ENCODE data around the gene LELP1.
"Not testable (repeated sequence)": the region's sequence is repeated elsewhere in the genome, so short reads cannot be mapped to it uniquely, and the experiment has no call there.

Gene LELP1

DNA sequence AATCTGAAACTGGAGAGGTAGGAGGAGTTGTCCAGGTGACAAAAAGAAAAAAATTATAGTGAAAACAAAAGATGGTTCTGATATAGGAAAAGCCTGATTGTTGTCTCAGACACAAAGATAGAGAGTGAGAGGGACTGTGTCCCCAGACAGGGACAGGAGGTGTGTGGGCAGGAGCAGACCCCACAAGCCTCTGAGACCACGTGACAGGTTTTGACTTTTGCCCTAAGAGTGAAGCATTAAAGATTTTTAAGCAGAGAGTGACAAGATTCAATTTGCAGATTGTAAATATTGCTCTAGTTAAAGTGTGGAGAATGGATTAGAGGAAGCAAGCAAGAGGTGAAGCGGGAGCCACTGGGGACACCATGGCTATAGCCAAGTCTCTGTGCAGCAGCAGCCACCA, 24.6 kb downstream of the LELP1 start:
- TF ChIP-seq, protein P1, sequence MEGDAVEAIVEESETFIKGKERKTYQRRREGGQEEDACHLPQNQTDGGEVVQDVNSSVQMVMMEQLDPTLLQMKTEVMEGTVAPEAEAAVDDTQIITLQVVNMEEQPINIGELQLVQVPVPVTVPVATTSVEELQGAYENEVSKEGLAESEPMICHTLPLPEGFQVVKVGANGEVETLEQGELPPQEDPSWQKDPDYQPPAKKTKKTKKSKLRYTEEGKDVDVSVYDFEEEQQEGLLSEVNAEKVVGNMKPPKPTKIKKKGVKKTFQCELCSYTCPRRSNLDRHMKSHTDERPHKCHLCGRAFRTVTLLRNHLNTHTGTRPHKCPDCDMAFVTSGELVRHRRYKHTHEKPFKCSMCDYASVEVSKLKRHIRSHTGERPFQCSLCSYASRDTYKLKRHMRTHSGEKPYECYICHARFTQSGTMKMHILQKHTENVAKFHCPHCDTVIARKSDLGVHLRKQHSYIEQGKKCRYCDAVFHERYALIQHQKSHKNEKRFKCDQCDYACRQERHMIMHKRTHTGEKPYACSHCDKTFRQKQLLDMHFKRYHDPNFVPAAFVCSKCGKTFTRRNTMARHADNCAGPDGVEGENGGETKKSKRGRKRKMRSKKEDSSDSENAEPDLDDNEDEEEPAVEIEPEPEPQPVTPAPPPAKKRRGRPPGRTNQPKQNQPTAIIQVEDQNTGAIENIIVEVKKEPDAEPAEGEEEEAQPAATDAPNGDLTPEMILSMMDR (IDR thresholded peaks at IDR 0.05; ENCODE audit: low read depth, low read length, poor library complexity, severe bottlenecking): no peak
- no peak for TF ChIP-seq EZH2phosphoT487 (IDR thresholded peaks at IDR 0.05; ENCODE audit: borderline replicate concordance, low read length)
- H3K79me2 ChIP-seq (ENCODE audit: control insufficient read depth, low read length): no peaks in the 10 kb centered on the region

DNA sequence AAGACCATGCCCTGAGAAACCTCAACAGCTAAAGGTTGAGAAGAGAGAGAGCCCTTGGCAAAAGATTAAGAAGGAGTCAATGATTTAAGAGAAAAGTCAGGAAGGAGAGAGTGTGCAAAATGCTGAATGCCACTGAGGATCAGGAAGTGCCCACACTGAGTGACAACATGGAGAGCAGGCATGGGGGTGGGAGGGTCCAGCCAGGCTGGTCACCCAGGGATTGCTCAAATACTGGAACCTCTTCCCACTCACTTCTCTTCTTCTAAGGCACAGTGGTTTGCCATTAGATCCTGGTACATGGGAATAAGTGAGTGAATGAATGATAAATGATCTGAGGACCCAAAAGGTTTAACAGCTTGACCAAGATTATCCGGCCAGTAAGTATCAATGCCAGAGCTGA, 25.3 kb downstream of the LELP1 start:
- no peaks in the 10 kb centered on the region for H4K20me1 ChIP-seq (ENCODE audit: control insufficient read depth, insufficient read depth, low read depth, low read length)
- H3K27ac ChIP-seq (ENCODE audit: low read depth, low read length): no peak overlapping the region
- no peaks in the 10 kb centered on the region for H3K79me2 ChIP-seq (ENCODE audit: control insufficient read depth, low read length)
- H3K4me3 ChIP-seq (ENCODE audit: low read length): no peak overlapping the region
- H3K9me3 ChIP-seq (ENCODE audit: control insufficient read depth, insufficient read depth, low read length): no peaks in the 10 kb centered on the region
- no peaks in the 10 kb centered on the region for H3K36me3 ChIP-seq (ENCODE audit: control insufficient read depth, low read length)
- TF ChIP-seq EZH2phosphoT487 (IDR thresholded peaks at IDR 0.05; ENCODE audit: borderline replicate concordance, low read length): no peak
- TF ChIP-seq, protein P1 (IDR thresholded peaks at IDR 0.05; ENCODE audit: low read depth, low read length, poor library complexity, severe bottlenecking): no peak
- no peak overlapping the region for H3K4me2 ChIP-seq (ENCODE audit: low read length)
- H3K27me3 ChIP-seq (ENCODE audit: control insufficient read depth, low read length): peaks cover 13% of the 10 kb centered on the region
- H3F3A ChIP-seq (ENCODE audit: control insufficient read depth, insufficient read depth): no peaks in the 10 kb centered on the region
- H3K9me2 ChIP-seq (replicated peaks; ENCODE audit: control insufficient read depth, low read length): no peaks in the 10 kb centered on the region
- no peaks in the 10 kb centered on the region for H3K4me1 ChIP-seq (ENCODE audit: control insufficient read depth, low read length)

More for the DNA sequence above, 24.6 kb downstream of the LELP1 start:
- H3K27ac ChIP-seq (ENCODE audit: low read depth, low read length): no peak overlapping the region
- peaks cover 13% of the 10 kb centered on the region for H3K27me3 ChIP-seq (ENCODE audit: control insufficient read depth, low read length)
- no peak overlapping the region for H3K4me2 ChIP-seq (ENCODE audit: low read length)
- no peak overlapping the region for H3K4me3 ChIP-seq (ENCODE audit: low read length)
- H3K9me2 ChIP-seq (replicated peaks; ENCODE audit: control insufficient read depth, low read length): no peaks in the 10 kb centered on the region
- H3K9me3 ChIP-seq (ENCODE audit: control insufficient read depth, insufficient read depth, low read length): no peaks in the 10 kb centered on the region
- H3F3A ChIP-seq (ENCODE audit: control insufficient read depth, insufficient read depth): no peaks in the 10 kb centered on the region
- no peaks in the 10 kb centered on the region for H4K20me1 ChIP-seq (ENCODE audit: control insufficient read depth, insufficient read depth, low read depth, low read length)
- H3K36me3 ChIP-seq (ENCODE audit: control insufficient read depth, low read length): no peaks in the 10 kb centered on the region
- no peaks in the 10 kb centered on the region for H3K4me1 ChIP-seq (ENCODE audit: control insufficient read depth, low read length)

DNA sequence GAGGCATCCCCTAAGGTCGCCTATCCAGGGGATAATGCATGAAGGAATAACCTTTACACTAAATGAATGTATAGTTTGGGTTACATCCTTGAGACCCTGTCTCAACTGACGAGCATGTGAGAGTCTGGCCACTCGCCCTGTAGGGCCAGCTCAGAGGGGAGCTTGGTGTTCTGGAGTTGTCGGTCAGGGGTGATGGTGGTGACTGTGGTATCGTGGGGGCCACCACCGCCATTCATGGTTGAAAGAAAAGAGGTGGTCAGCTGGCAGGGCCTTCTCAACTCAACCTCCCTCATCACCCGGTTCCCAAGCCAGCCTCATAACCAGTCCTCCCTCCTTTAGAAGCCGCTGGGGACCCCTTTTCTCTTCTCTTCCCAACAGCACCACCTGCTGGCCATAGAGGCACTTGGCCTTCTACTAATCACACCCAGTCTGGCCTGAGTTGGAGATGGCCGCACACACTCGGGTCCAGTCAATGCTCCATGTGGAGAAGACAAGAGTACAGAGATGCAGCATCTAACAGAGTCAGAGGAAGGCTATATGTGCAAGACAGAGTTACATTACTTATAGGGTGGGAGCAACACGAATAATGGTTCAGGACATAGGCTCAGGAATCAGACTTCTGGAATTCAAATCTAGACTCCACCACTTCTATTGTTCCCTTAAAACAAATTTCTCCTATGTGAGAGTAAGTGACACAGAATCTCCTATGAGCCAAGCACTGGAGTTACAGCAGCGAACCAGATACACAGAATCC, 26.0 kb downstream of the LELP1 start:
- not testable (repeated sequence) for H3K27ac ChIP-seq (ENCODE audit: low read depth, low read length); H3K36me3 ChIP-seq (ENCODE audit: control insufficient read depth, low read length); H3F3A ChIP-seq (ENCODE audit: control insufficient read depth, insufficient read depth); H3K9me3 ChIP-seq (ENCODE audit: control insufficient read depth, insufficient read depth, low read length); H3K4me1 ChIP-seq (ENCODE audit: control insufficient read depth, low read length); H3K4me2 ChIP-seq (ENCODE audit: low read length); H3K79me2 ChIP-seq (ENCODE audit: control insufficient read depth, low read length); H4K20me1 ChIP-seq (ENCODE audit: control insufficient read depth, insufficient read depth, low read depth, low read length); H3K9me2 ChIP-seq (replicated peaks; ENCODE audit: control insufficient read depth, low read length); H3K4me3 ChIP-seq (ENCODE audit: low read length)
- peaks cover 13% of the 10 kb centered on the region for H3K27me3 ChIP-seq (ENCODE audit: control insufficient read depth, low read length)
- TF ChIP-seq, protein P1 (IDR thresholded peaks at IDR 0.05; ENCODE audit: low read depth, low read length, poor library complexity, severe bottlenecking): peak; percentile 71

All from DOHH2 (cell line).